ENCODE results near the gene FEZ2.

The FEZ2 gene

DNA sequence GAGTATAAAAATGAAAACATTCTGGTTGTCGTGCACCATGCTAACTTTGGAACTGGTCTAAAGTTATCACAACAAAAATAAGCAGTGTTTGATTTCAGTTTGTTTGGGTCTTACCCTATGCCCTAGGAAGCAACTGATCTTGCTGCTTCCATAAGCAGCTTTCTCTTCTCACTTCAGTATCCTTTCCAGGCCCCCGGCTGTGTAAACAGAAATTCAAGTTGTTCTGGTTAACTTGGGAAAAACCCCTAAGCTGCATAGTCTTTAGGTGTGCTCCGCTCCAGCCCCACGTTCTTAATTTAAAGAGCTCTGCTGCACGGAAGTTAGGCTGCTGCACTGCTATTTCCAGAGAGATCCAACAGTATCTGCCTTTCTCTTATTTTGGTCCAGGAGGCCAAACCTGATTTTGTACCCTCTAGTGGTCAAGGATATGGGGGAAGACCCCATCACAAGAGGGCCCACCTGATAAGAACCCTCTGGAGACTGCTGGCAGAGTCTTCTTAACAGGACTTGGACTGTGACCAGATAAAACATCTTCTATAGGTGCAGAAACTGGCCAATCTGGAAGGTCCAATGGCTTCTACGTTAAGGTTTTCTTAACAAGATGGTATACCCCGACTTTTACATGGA lies 69.1 kb downstream of the FEZ2 start:
- no peak for DNase-seq

DNA sequence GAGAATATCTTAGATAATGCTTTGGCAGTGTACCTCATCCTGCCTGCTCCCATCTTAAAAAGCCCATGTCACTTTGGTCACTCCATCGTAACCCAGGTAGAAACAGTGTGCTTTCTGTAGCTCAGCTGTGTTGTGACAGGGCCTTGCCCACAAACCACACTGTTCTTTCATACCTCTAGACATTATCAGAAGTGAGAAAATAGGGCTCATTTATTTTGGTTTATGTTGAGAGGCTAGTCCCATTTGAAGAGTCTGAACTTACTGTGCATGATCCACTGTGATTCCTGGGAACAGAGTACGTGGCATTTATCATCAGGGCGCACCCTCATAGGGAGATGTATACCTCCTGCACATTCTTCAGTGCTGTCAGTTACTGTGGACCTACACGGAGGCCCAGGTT lies 69.7 kb downstream of the FEZ2 start:
- DNase-seq = no peak

DNA sequence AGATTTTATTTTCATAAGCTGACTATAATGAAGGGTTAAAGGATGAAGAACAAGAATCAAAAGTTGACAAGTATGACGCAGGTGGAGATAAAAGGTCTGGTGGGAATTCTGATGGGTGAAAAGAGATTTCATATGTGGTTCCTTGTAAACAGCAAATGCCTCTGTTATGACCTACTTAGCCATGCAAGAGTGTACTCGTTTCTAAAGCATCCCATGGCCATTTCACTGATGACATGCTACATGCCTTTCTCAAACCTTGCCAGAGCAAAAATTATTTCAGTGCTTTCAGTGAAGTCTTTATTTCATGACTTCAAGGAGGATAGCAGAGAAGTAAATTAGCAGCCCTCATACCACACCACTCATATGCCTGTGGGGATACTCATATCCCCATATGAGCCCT lies 71.7 kb downstream of the FEZ2 start:
- DNase-seq = no peak

DNA sequence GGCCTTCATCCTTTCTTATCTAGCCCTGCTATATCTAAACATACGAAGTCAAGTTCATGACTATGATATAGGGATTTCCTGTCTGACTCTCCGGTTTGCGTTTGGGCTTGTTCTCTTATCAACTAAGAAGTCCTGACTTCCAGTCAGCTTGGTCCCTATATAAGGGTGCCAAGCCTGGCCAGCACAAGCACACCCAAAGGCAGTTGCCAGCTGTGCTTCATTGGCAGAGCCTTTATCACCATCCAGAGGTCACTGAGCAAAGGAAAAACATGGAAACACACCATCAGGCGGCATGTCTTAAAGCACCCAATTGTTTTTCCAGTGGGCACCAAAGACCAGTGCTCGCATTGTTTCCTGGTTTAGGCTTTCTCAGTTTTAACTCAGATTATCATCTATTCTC lies 72.7 kb downstream of the FEZ2 start:
- no peak for DNase-seq

DNA sequence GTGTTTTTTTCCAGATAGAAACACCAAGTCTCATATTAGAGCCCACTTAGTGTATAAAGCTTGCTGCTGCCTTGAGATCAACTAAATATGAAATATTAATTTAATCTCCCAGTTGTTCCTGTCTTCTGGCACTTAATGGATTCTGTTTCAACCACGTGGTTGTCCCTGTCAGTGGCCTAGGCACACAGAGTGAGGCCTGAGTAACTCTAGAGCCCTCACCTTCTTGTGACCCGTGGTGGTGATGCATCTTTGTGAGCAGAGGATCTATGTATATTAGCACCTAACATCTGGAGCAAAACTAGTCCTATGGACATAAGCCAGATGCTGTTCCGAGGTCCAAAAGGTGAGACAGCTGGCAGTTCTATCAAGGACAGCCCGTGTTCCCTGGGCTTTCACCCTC lies 74.8 kb downstream of the FEZ2 start:
- DNase-seq = no peak

DNA sequence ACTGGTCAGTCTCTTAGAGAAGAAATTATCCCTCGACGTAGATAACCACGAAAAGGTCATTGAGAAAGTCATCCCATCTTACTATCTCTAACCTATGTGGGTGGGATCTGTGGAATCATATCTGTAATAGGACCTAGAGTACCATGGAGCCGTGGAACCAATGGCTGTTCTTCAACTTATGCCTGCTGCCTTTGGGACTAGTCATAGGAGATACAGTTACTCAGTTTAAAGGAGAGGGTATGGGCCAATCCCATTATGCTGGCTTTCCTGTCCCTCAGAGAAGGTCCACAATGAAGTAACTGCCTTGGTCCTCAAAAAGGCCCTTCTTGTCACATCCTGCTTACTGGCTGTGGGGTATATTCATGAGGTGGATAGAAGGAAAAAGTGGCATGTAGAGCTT lies 77.5 kb downstream of the FEZ2 start:
- no peak for DNase-seq

DNA sequence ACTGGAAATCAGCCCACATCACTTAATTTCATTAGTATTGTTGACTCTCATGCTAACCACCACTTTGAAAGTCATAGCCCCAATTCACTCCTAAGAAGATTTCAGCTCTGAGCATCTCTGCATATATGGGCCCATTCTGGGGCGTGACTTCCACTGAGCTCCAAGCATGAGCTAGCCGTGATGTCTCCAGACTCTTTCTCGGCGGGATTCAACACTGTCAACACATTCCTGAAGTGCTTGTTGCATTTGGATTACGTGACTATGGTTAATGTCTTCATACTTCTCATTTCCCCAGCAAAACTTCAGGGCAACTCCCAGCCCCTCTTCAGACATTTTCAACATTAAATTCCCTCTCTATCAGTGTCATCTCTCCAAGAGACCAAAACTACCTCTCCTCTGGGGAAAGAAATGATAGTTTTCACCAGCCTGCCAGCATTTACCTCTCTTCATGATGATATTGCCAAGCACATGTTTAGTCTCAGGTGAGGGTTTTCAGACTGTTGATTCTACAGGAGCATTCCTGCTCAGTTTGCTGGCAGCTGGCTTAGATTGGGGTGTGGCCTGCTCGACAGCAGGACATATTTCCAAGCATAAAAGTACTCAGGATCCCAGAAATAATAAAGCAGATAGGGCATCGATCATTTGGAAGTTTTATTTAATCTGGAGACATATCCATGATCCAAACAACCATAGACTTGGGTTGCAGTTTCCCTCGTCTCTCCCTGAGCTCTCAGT lies 81.7 kb downstream of the FEZ2 start:
- no peak for DNase-seq

DNA sequence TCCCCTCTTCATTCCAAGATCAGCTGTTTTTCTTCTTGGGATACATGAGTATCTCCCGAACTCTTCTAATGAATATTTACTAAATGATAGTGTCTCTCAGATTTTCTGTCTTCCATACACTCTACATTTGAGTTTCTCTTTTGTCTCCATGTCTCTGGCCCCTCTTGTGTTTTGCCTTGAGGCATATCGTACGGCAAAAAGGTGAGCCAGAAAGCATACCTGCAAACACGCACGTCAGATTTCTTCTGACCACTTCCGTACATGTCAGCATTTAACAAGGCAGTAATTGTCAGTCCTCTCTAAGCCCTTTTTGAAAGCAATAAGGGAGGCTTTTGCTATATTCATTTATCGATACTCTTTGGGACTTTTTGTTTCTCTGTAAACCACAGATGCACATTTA lies 82.4 kb downstream of the FEZ2 start:
- no peak for DNase-seq

DNA sequence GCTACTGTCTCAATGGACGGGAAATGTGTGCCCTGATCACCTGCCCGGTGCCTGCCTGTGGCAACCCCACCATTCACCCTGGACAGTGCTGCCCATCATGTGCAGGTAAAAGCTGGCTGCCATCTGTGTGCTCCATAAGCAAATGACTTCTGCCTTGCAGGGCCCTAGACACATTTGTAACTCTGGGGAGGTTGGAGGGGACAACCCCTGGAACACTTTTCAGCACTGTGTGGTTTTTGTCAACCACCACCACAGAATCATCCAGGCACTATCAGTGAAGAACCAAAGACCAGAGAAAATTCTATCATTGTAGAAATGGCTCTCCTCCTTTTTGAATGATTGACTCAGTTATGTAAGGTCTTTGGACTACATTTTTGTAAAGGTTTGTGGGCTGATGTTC lies 84.3 kb downstream of the FEZ2 start:
- DNase-seq = no peak

DNA sequence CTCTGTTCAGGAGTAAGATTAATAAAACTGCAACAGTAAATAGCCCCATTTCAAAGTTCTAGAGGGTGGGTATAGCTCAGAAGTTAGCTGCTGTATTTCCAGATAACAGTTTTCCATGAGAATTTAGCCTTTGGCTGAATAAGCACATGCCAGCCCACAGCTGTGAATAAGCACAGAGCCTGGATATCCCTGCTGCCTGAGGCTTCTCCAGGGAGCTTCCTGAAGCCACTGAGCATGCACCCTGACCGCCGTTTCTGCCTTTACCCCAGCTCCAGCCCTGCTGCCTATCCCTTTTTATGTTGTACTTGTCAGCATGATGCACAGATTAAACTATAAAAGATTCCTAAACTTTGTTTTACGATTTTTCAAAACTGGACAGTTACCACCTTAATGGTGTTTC lies 85.3 kb downstream of the FEZ2 start:
- no peak for DNase-seq

DNA sequence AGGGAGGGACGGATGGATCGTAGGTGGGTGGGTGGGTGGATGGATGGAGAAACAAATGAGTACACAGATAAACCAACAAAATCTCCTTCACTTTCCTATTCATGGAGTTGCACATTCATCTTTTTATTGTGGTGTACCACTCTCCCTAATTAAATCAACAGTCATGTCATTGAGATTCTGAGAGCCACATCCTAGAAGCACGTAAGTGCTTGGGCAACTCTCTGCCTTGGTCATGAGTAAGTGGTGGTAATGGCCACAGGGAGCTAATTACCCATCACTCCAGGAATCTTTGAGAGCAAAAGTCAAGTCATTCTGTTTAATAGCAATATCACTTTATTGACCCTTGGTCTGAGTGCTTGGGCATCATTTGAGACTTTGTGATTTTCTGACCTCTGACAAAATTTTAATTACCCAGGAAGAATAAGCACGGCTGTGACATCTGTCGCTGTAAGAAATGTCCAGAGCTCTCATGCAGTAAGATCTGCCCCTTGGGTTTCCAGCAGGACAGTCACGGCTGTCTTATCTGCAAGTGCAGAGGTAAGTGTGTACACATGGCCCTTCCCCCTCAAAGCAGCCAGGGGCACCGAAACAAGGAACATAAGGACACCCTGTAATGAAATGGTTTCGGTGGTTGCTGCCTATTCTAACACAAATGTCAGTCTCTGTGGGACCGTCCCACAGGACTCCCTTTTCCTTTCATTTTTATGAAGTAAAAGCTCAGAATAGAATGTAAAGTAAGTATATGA lies 85.9 kb downstream of the FEZ2 start:
- no peak for DNase-seq

DNA sequence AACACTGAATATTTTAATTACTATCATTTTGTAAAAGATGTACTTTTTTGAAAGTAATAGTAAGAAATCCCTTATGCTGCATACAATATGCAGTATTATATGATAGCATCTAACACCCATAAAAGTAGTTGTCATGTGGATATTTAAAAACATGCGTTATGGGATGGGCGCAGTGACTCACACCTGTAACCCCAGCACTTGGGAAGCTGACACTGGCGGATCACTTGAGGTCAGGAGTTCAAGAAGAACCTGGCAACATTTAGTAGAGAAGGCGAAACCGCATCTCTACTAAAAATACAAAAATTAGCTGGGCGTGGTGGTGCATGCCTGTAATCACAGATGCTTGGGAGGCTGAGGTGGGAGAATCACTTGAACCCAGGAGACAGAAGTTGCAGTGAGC lies 88.9 kb downstream of the FEZ2 start:
- DNase-seq = no peak

DNA sequence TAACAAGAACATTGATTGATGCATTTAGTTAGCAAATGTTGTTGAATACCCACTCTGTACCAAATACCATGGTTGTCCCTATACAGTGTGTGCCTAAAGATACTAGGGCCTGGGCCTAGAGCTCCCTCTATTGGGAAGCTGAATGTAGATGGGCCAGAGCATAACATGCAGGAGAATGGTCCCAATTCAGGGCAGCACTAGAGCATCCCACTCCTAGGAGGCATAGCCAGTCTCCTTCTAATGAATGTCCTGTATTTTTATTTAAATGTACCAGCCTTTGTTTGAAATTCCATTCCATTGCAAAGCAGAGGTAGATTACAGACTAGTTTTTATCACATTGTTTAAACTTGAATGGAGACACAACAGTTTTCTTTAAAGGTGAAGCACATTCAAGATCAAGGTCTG lies 90.6 kb downstream of the FEZ2 start:
- DNase-seq = peak; percentile 73 to 80 (median 79)

Data from suppressor macrophage treated with lipopolysaccharide for 1 hour (primary cell).